ENCODE measurements around the gene C17orf58.

GRCh38 chr17:67974185-67974584 lies 22.1 kb downstream of the C17orf58 start:
- TF ChIP-seq POLR2AphosphoS5 (IDR thresholded peaks at IDR 0.05) (no peak), CTCF (IDR thresholded peaks at IDR 0.05) (no peak), POLR2A (IDR thresholded peaks at IDR 0.05) (no peak)
